Stimulated activated CD4-positive, alpha-beta T cell treated with anti-CD3 and anti-CD28 coated beads, Interleukin-4, amount 100 ng/mL, for 1 hour (primary cell): ENCODE data around the gene PLEKHM1.
"Not testable (repeated sequence)": the region's sequence is repeated elsewhere in the genome, so short reads cannot be mapped to it uniquely, and the experiment has no call there.

Experiments
- DNase-seq: peaks from one replicate; pipeline ENCODE4 v3.0.0-alpha.2; 2020

PLEKHM1 gene

DNA sequence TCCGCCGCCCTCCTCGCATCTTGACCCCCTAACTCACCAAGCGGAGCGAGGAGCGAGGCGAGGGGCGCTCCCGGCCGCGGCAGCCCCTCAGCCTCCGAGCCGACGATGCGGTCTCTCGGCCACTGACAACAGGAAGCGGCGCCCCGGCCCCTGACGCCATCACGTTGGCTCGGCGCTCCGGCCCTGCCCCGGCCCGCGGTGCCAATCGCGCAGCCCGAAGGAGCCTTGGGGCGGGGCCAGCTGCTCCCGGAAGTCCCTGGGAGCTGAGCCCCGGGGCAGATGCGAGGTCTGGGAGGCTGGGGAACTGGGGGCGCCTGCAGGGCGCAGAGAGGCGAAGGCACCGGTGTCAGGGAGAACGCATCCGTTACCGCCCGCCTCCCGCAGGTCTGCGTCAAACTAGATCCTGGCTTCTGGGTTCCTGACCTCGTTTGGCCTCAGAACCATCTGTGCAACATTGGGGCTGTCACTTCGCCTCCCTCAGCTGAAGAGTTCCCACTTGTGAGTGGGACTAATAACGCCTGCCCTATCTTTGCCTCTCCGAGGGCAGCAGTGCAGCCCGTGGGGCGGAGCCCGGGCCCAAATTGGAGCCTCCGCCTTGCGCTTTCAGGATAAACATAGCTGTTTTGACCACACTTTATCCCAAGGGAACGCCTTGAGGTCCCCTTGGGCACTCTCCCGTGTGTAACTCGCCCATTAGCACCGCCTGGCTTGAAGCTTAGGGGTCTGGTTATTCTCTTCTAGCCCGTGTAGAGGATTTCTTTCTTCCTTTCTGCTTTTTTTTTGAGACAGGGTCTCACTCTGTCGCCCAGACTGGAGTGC, at the start of gene PLEKHM1:
TSS of gene PLEKHM1 (minus strand) at position 107 of the 819 bp plus-strand sequence. CDS start 8,237 bp downstream, outside the sequence.
- DNase-seq, result peak; percentile 83

DNA sequence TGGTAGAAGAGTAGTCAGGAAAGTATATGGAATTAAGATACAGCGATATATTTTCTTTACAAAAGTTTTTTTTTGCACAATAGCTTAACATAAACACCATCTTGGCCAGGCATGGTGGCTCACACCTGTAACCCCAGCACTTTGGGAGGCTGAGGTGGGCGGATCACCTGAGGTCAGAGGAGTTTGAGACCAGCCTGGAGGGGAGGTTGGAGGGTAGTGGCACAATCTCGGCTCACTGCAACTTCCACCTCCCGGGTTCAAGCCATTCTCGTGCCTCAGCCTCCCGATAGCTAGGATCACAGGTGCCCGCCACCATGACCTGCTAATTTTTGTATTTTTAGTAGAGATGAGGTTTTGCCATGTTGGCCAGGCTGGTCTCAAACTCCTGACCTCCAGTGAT, 47.6 kb upstream of the PLEKHM1 start:
- DNase-seq, result not testable (repeated sequence)

DNA sequence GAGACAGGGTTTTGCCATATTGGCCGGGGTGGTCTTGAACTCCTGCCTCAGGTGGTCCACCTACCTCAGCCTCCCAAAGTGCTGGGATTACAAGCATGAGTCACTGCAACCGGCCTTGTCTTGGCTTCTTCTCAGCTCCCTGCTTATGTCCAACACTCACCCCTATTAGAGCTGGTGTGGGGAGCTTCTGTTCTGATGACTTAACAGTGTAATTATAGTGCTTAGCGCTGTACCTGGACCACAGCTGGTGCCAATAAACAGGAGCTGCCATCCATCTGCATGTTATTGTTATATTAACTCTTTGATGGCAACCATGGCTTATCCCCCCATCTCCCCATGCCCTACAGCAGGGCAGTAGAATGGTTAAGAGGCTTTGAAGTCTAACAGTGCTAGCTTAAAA, 15.6 kb upstream of the PLEKHM1 start:
- DNase-seq, result not testable (repeated sequence)

DNA sequence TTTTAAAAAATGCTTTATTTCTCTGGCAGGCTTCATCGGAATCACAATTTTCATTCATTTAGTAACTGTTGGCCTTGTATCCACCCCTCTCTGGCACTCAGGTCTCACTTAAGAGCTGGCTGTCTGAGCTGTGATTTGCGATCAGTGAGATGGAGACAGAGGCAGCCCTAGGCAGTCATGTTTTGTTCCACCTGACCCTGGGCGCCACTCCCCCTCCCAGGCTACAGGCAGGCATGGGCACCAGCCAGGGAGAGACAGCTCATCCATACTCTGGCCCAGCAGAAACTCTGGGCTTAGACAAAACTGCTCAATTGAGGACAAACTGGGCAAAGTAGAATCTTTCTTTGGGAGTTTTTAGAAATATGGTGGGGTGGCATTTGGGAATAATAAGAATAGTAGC, 14.7 kb upstream of the PLEKHM1 start:
- DNase-seq, result not testable (repeated sequence)

DNA sequence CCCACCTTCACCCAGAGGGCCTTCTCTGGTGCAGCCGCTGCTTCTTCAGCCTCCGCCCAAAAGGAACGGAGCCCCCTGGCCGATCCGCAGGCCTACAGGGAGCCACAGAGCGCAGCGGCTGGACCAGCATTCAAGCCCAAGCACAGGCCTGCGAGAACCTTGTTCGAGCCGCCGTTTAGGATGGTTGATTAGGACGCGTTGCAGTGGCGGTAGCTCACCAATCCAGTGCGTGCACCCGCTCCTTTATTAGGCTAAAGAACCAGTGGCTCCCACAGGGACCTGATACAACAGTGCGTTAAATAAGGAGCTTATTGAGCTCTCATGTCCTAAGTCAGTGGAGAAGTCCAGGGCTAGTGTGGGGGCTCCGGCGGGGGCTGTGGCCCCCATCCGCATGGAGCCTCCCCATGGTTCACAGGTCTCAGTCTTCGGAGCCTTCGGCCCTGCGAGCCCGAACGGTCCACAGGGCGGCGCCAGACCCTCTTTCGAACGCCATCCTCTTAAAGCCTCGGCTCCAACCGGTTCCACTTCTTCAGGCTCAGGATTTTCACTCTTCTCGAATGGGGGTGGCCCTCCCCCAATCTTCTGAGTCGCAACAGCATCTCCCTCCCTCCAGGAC, 10.7 kb upstream of the PLEKHM1 start:
- peak; percentile 7 for DNase-seq

DNA sequence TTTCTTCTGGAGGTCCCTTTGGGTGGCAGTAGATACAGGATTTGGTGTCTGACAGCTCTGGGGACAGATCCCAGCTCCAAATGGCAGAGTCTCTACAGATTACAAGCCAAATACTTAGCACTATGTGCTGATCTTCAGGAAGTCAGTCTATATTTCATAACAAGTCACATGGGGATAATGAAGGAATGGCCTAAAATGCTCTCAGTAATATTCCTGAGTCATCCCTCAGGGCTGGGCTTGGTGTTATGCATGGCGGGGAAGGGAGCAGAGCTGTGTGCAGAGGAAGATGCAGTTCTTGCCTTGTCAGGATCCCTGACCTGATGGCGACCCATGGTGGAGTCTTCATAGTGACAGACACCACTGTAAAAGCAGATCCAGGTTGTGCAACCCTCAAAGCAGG, 10.0 kb upstream of the PLEKHM1 start:
- DNase-seq, result not testable (repeated sequence)

DNA sequence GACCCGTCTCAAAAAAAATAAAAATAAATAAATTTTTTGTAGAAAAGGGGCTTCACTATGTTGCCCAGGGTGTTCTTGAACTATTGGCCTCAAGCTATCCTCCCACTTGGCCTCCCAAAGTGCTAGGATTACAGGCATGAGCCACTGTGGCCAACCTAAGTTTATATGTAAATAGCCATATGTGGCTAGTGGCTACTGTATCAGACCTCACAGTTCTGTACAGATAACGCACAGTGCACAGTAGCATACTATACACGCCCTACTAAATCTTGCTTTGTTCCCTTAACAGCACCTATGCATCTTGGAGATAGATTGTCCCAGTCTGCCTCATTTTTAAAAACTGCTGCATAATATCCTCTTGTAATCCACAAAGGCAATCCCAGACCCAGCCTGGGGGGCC, 8.7 kb upstream of the PLEKHM1 start:
- not testable (repeated sequence) for DNase-seq

DNA sequence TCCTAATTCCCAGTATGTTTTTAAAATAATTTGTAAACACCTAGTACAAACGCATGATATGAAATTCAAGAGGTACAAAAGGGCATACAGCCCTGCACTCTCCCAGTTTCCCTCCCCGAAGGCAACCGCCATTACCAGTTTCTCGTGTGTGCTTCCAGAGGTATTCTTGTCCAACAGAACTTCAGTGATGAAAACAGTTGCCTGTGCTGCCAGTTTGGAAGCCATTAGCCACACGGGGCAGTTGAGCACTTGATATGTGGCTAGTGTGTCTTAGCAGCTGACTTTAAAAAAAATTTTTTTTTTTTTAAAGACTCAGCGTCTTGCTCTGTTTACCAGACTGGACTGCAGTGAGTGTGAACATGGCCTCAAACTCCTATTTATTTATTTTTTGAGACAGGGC, 7.9 kb upstream of the PLEKHM1 start:
- DNase-seq, result not testable (repeated sequence)

DNA sequence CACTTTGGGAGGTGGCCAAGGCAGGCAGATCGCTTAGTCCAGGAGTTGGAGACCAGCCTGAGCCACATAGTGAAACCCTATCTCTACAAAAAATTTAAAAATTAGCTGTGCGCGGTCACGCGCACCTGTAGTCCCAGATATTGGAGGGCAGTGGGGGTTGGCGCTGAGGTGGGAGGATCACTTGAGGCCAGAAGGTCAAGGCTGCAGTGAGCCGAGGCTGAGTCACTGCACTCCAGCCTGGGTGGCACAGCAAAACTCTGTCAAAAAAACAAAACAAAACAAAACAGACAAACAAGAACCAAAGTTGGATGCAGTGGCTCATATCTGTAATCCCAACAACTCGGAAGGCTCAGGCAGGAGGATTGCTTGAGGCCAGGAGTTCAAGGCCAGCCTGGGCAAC, 6.9 kb upstream of the PLEKHM1 start:
- DNase-seq, result not testable (repeated sequence)

DNA sequence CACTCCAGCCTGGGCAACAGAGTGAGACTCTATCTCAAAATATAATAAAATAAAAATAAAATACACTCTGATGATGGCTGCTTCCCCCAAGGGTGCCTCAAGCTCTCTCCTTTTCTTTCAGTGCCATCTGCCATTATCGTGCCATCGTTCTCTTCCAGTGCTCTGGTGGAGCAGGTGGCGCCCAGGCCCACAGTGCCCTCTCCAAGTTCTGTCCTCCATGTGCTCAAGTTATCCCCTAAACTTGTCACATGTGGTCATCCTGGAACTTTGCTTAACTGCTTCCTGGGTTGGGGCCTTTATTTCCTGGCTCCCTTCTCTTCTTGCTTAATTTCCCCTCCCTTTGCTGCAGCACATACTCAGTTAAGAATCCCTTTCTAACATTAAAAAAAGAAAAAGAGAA, 6.0 kb upstream of the PLEKHM1 start:
- DNase-seq, result not testable (repeated sequence)

DNA sequence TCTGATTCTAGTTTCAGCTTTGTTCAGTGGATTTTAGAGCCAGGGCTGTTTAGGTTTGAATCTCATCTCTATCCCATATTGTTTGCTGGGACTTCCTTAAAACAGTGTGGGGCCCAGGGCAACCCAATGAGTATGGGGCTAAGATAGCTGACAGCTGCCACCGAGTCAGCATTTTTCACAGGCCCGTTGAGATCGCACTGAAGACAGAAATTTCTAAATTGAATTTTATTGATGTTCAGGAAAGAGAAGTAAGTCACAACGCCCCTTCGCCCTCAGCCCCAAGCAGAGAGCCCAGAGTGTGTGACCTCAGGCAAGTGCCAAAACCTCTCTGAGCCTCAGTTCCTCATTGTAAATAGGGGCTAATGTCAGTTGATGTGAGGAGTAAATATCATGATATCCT, 4.0 kb upstream of the PLEKHM1 start:
- DNase-seq, result not testable (repeated sequence)

DNA sequence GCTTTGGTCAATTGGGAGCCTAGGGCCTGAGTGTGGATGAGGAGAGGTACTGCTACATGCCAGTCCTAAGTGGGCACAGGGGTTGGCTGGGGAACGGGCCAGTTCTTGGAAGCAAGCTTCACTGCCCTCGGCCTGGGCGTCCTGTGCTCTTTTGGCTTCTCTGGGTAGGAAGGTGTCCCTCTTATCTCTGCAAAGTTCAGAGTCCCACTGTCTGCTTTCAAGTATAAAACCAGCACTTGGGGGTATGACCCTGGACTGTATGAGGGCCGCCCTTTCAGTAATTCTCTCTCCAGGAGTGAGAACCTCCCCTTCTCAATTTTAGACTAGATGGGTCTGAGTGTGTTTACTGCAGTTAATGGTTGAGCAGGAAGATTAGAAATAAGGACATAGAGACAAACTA, 1.6 kb upstream of the PLEKHM1 start:
- DNase-seq, result not testable (repeated sequence)

DNA sequence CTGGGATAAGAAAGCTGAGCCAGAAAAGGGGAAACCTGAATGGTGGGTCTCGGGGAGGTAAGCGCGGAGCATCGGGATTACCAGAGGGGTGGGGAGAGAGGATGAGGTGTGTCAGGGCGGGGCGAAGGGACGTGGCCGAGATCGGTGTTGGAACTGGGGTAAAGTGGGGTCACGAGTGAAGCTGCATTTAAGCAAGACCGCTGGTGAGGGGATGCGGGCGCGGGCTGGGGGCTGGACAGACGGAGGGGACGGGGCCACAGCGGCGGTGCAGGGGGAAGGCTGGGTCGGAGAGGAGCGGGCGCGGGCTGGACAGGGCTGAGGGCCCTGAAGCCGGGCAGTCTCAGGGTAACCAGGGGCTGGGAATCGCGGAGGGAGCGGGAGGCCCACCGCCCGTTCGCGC, 323 bp downstream of the PLEKHM1 start:
- DNase-seq, result not testable (repeated sequence)

DNA sequence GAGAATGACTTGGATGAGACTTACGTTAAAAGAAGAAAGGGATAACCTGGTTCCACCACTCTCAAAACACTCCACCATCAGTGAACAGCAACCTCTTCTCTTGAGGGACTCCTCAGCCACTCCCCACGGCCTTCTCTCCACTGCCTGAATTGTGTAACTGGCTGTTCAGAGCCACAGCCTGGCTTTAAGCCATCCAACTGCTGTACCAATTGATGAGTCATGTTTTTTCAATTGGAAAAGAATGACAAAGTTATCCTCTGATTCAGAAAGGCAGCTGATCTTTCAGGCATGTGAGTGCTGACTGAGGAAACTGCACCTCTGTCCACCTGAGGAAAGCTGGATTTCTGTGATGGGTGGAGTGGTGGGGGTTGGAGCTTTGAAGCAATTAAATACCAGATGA, 2.8 kb downstream of the PLEKHM1 start:
- DNase-seq, result not testable (repeated sequence)

DNA sequence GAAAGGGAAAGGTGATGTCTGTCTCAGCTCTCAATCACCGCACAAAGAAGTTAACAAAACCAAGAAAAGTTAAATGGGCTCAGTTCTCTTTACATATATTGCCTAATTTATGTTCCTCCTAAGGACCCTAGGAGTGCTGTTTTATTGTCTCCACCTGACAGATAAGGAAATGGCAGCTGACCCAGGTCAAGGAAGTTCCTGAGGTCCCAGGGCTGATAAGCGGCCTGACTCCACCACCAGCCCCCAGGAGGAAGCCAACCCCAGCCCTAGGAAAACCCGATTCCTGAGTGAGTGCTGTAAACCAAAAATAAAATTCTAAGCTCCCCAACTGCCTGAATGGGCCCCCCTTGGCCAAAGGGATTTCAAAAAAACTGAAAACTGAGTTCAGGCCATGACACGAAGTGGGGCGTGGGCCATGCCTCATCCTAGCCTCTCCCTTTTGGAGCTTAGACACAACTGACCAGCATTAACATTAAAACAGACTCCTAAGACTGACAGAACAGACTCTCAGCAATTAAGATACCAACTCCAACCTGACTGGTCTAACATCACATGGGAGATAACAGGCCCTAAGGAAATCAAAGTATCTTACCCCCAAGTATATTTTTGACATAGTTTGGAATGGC, 6.8 kb downstream of the PLEKHM1 start:
- DNase-seq, result not testable (repeated sequence)

DNA sequence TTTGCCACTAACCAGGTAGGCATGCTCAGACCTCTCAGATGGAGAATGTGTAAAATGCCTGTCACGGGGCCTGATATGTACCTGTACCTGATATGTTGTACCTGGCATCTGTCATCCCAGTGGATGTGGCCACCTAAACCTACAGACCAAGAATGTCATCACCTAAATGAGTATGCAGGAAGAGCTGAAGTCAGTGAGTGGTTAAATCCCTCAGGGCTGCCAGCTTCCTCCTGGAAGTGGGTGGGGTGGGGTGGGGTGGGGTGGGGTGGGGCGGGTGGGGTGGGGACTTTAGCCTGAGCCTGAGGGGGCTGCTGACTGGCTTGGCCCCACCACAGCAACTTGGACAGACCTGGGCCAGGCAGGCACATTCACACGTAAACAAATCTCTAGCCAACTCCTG, 7.3 kb downstream of the PLEKHM1 start:
- not testable (repeated sequence) for DNase-seq

DNA sequence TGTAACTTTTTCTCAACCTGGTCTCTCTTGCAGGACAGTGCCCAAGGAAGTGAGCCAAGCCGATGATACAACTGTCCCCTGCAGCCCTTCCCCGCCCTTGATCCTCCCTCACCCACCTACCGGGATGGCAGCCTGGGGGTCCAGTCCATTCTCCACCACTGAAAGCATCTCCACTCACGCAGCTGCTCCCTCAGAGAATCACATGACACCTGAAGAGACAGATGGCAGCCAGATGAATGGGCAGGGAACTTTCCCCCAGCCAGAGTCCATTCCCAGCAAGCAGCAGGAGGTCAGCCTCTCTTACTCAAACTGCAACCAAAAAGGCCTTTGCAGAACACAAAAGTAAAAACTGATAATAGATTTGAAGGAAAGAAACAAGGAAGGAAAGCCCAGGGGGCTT, 8.2 kb downstream of the PLEKHM1 start:
- not testable (repeated sequence) for DNase-seq

DNA sequence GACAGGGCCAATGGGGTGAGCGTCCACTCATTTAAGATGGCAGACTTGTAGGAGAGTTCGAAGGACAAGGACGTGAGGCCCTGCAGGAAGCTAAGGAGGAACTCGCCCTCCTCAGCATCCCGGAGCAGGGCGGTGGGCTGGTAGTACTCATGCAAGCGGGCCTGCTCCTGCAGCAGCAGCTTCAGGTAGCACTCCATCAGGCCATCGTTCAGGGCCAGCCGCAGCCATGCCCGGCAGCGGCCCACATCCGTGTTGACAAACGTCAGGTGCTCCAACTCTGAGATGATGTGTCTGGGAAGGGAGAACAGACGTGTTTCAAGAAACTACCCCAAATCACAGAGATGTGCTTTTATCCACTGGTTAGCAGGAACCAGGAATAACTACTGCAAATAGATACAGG, 15.1 kb downstream of the PLEKHM1 start:
- not testable (repeated sequence) for DNase-seq

DNA sequence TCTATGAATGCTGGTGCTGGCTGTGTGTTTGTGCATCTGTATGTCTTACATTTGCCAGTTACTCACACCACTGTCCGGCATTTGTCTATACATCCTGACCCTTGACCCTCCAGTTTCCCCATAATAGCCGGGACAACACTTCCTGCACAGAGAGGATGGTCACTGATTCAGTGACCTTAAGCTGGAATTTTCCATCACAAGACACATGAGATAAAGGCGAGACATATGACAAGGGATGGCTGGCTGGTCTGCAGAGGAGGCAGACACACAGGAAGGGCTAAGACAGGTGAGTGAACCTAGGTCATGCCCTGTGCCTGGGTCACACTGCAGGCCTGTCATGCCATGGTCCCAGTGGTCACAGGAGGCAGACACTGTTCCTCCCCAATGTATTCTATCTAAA, 18.3 kb downstream of the PLEKHM1 start:
- not testable (repeated sequence) for DNase-seq

DNA sequence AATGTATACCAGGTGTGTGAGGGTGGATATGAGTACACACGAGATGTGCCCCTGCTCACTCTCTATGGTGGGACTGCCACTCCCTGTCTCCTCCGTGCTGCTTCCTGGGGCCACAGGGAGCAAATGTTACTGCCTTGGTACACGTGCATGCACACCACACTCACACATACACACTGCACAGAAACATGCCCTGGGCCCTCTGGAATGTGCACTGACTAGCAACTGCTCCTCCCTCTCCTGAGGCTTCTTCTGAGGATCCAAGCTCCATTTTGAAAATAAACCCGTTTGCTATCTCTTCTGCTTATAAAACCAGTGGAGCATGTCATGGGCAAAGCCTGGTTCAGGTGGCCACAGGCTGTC, 21.3 kb downstream of the PLEKHM1 start:
- DNase-seq, result not testable (repeated sequence)

DNA sequence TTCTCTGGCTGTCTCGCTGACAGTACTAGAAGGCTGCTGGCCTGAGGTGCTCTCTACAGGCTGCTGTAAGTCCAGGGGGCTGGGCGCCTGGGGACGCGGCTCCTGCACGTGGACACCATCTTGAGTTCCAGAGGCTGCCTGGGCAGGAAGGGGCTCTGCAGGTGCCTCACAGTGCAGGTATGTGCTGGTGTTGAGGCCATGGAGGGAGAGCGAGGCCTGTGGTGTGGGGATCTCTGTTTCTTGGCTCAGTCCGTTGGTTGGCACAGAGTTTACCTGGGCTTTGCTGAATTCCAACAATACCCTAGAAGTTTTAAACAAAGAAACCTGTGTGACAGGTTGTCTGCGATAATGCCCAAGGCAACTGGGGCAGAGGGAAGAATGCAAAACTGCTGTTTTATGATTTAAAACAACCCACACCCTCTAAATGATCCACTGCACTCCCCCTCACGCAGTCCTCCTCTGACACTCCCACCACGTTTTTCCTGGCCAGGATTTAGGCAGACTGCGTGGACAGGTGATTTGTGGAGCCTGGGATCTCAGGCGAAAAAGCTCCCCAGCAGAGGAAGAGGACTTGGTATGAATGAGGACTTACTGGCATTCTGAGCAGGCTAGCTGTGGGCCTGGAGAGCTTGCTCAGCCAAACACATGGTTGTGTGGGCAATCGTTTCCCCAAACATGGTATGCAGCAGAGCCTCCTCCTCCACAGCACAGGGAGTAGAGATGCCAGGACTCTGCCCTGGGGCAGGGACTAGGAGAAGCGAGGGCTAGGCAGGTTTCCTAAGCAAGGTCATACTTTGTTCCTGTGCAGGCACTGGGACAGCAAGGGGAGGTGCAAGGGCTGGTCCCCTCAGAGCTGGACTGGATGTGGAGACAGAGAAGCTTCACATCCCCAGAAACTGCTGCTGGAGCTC, 22.0 kb downstream of the PLEKHM1 start:
- not testable (repeated sequence) for DNase-seq

DNA sequence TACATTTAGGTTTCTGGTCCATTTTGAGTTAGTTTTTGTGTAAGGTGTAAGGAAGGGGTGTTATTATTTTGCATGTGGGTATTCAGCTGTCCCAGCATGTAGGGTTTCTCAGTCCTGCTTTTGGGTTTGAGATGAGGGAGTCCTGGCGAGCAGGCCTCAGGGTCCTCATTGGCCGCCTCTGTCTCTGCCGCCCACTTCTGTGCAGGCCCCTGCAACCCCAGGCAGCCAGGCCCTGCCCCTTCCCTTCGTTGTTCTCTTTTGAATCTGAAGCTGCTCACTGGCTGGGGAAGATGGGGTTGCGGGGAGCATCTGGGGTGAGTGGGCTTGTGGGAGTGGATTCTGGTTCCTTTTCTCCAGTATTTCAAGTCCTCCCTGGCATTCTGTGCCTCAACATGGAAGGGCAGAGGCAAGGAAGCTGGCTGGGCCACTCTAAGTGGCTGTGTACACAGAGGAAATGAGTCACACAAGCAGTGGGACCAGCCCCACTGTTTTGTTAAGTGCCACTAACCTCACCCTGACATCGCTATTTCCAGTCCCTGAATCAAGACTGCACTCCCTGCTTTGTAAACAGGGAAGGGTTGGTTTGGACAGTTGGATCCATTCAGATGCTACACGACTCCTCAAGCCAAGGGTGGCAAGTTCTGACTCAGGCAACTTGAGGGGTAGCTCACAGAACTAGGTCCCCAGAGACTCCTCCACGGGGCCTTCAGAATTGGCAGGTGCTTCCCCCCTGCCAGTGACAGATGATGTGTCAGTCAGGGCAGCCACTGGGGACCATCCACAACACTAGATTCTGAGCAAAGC, 28.8 kb downstream of the PLEKHM1 start:
- not testable (repeated sequence) for DNase-seq
